ENCODE results near the gene CD74. TPM values are rescaled to one million over a fixed set of nuclear protein-coding genes. Genes with fewer than 3 reads are reported as not detected.

CD74 gene
- total RNA-seq, 1 experiment from 2014 or later = 0.22 TPM

DNA sequence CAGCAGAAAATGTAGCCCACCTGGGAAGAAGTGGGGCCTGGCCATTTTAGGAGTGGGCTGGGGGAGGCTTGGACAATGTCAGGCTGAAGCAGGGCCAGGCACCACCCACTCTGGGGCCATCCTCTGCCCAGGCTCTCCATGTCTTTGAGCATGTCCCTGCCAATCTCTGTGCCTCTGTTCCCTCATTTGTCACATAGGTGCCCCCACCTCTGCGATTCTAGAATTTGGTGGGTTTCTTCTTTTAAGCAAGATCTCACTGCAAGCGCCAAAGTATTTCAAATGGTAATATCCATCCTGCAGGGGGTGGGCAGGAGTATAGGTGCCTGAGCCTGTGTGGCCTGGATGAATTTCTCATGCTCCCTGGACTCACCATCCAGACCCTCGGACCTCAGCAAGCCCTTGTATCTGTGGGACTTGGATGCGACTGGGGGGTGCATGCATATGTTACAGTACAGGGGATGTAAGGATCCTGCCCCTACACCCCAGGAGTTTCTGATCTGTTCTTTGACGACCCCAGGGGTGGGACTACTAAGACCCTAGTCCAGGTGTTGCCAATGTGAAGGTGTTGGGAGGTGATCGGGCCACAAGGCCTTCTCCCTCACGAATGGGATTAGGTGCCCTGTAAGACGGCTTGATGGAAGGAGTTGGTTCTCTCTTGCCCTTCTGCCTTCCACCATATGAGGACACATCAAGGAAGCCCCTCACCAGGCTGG lies 4.3 kb downstream of the CD74 start:
- Histone ChIP-seq H3K9ac (ENCODE audit: low read length) (no peak overlapping the region), H3K4me2 (ENCODE audit: low read length) (no peak overlapping the region), H3K79me2 (ENCODE audit: low read length) (no peaks in the 10 kb centered on the region), H3K27ac (ENCODE audit: low read length) (no peak overlapping the region), H4K20me1 (ENCODE audit: low read length) (no peaks in the 10 kb centered on the region), H3K36me3 (ENCODE audit: low read depth, low read length) (no peaks in the 10 kb centered on the region), H3F3A (ENCODE audit: low read length, unreplicated experiment) (no peaks in the 10 kb centered on the region), H3K27me3 (ENCODE audit: low read length) (no peaks in the 10 kb centered on the region), H3K9me2 (replicated peaks; ENCODE audit: low read length) (no peaks in the 10 kb centered on the region), H2AFZ (ENCODE audit: low read length) (no peak overlapping the region), H3K9me3 (ENCODE audit: low read length) (no peaks in the 10 kb centered on the region), H3K4me3 (ENCODE audit: low read length) (no peak overlapping the region), H3K4me1 (ENCODE audit: insufficient read depth, low read length) (no peaks in the 10 kb centered on the region; the same call in 1 of the 2 replicates)
- ChIA-PET POLR2A (ENCODE audit: unreplicated experiment) (no interaction called here), CTCF (no interaction called here)
- DNase-seq (no peak), ATAC-seq (no peak)
- intact Hi-C loops (cut with micrococcal nuclease) = no loop called here
- no TSS peak for BruUV-seq (replicated peaks)
- TF ChIP-seq EZH2phosphoT487 (IDR thresholded peaks at IDR 0.05; ENCODE audit: borderline replicate concordance, low read length) = no peak
- no peak for TF ChIP-seq EZH2 (IDR thresholded peaks at IDR 0.05; ENCODE audit: low read length, unreplicated experiment)
- TF ChIP-seq, protein P1, sequence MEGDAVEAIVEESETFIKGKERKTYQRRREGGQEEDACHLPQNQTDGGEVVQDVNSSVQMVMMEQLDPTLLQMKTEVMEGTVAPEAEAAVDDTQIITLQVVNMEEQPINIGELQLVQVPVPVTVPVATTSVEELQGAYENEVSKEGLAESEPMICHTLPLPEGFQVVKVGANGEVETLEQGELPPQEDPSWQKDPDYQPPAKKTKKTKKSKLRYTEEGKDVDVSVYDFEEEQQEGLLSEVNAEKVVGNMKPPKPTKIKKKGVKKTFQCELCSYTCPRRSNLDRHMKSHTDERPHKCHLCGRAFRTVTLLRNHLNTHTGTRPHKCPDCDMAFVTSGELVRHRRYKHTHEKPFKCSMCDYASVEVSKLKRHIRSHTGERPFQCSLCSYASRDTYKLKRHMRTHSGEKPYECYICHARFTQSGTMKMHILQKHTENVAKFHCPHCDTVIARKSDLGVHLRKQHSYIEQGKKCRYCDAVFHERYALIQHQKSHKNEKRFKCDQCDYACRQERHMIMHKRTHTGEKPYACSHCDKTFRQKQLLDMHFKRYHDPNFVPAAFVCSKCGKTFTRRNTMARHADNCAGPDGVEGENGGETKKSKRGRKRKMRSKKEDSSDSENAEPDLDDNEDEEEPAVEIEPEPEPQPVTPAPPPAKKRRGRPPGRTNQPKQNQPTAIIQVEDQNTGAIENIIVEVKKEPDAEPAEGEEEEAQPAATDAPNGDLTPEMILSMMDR (conservative IDR thresholded peaks at IDR 0.05; ENCODE audit: low read depth, low read length) = no peak

DNA sequence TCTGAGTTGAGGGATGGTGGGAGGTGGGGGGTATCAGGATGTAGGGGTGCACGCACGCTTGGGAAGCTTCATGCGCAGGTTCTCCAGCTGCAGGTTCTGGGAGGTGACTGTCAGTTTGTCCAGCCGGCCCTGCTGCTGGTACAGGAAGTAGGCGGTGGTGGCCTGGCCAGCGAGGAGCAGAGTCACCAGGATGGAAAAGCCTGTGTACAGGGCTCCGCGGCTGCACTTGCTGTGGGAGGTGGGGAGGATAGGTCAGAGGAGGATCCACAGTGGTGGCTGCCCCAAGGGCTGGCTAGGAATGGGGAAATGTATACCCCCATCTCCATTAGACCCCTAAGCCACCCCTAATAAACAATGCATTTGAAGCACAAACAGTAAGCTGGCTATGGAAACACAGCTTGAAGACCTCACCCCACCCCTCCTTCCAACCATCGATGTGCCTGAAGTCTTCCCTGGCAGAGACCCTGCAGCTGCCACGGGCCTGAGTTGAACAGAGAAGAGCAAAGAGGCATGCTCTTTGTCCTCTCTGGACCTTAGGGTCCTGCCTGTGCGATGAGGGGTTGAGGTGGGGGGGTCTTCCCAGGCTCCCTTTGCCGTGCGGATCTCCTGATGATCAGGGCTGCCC lies 5.5 kb downstream of the CD74 start:
- H3K79me2 ChIP-seq (ENCODE audit: low read length) = no peaks in the 10 kb centered on the region
- TF ChIP-seq, protein P1 (conservative IDR thresholded peaks at IDR 0.05; ENCODE audit: low read depth, low read length) = no peak
- no peak for TF ChIP-seq EZH2 (IDR thresholded peaks at IDR 0.05; ENCODE audit: low read length, unreplicated experiment)
- TF ChIP-seq EZH2phosphoT487 (IDR thresholded peaks at IDR 0.05; ENCODE audit: borderline replicate concordance, low read length) = no peak
- DNase-seq (no peak), ATAC-seq (no peak)
- H3F3A ChIP-seq (ENCODE audit: low read length, unreplicated experiment) = no peaks in the 10 kb centered on the region
- no peaks in the 10 kb centered on the region; the same call in 1 of the 2 replicates for H3K4me1 ChIP-seq (ENCODE audit: insufficient read depth, low read length)
- H3K27ac ChIP-seq (ENCODE audit: low read length) = no peak overlapping the region
- no peak overlapping the region for H3K4me3 ChIP-seq (ENCODE audit: low read length)
- H3K9ac ChIP-seq (ENCODE audit: low read length) = no peak overlapping the region
- no peak overlapping the region for H3K4me2 ChIP-seq (ENCODE audit: low read length)
- no TSS peak for BruUV-seq (replicated peaks)
- H4K20me1 ChIP-seq (ENCODE audit: low read length) = no peaks in the 10 kb centered on the region
- H3K36me3 ChIP-seq (ENCODE audit: low read depth, low read length) = no peaks in the 10 kb centered on the region
- H3K27me3 ChIP-seq (ENCODE audit: low read length) = no peaks in the 10 kb centered on the region
- intact Hi-C loops (cut with micrococcal nuclease) = no loop called here
- H3K9me3 ChIP-seq (ENCODE audit: low read length) = no peaks in the 10 kb centered on the region
- no peaks in the 10 kb centered on the region for H3K9me2 ChIP-seq (replicated peaks; ENCODE audit: low read length)
- H2AFZ ChIP-seq (ENCODE audit: low read length) = no peak overlapping the region
- ChIA-PET POLR2A (ENCODE audit: unreplicated experiment) (no interaction called here), CTCF (no interaction called here)

DNA sequence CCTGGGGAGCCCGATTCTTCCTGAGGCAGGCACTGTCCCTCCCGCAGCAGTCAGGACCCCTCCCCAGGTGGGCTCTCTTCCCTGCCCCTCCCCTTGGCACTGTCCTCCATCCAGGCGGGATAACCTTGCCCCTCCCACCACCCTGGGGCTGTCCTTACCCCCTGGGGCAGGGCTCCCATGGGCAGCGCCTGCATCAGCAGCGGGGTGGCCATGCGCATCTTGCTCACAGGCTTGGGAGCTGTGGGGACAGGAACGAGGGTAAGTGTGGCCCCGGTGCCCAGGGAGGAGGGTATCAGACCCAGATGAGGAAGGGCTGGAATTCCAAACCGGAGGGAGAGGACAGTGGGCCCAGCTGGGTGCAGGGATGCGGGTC lies 6.0 kb downstream of the CD74 start:
- Histone ChIP-seq H3K9ac (ENCODE audit: low read length) (no peak overlapping the region), H3K36me3 (ENCODE audit: low read depth, low read length) (no peaks in the 10 kb centered on the region), H4K20me1 (ENCODE audit: low read length) (no peaks in the 10 kb centered on the region), H3K4me3 (ENCODE audit: low read length) (no peak overlapping the region), H2AFZ (ENCODE audit: low read length) (no peak overlapping the region), H3K4me1 (ENCODE audit: insufficient read depth, low read length) (no peaks in the 10 kb centered on the region; the same call in 1 of the 2 replicates), H3F3A (ENCODE audit: low read length, unreplicated experiment) (no peaks in the 10 kb centered on the region), H3K27me3 (ENCODE audit: low read length) (no peaks in the 10 kb centered on the region), H3K9me2 (replicated peaks; ENCODE audit: low read length) (no peaks in the 10 kb centered on the region), H3K9me3 (ENCODE audit: low read length) (no peaks in the 10 kb centered on the region), H3K4me2 (ENCODE audit: low read length) (no peak overlapping the region), H3K79me2 (ENCODE audit: low read length) (no peaks in the 10 kb centered on the region), H3K27ac (ENCODE audit: low read length) (no peak overlapping the region)
- ATAC-seq = no peak
- intact Hi-C loops (cut with micrococcal nuclease) = no loop called here
- TF ChIP-seq, protein P1 (conservative IDR thresholded peaks at IDR 0.05; ENCODE audit: low read depth, low read length) = no peak
- TF ChIP-seq EZH2phosphoT487 (IDR thresholded peaks at IDR 0.05; ENCODE audit: borderline replicate concordance, low read length) (no peak), EZH2 (IDR thresholded peaks at IDR 0.05; ENCODE audit: low read length, unreplicated experiment) (no peak)
- no peak for DNase-seq
- CTCF ChIA-PET = no interaction called here
- no TSS peak for BruUV-seq (replicated peaks)
- POLR2A ChIA-PET (ENCODE audit: unreplicated experiment) = no interaction called here

Data from PC-3 (cell line).